RWPE2 (cell line): ENCODE results near the gene LRATD1.

Experiments
- ATAC-seq: fragments of 200-7000 bp; cut with Tn5 transposase; 3 replicates; pipeline ENCODE4 v1.9.1; 2021; ENCODE audit warnings: low read depth
- DNase-seq: peaks from one replicate; pipeline ENCODE4 v3.0.0-alpha.2; 2020; ENCODE audit warnings: low spot score
- H3K27ac ChIP-seq: fragments of 450-650 bp; 2 replicates; pipeline ENCODE4 v1.5.1; 2017; ENCODE audit warnings: mild to moderate bottlenecking; ENCODE audit not compliant: poor library complexity, severe bottlenecking
- H3K27me3 ChIP-seq: fragments of 250-450 bp; sonication (Bioruptor Pico); 2 replicates; pipeline ENCODE4 v1.5.1; 2021; ENCODE audit warnings: mild to moderate bottlenecking, moderate library complexity; ENCODE audit not compliant: insufficient read depth, poor library complexity, severe bottlenecking
- H3K36me3 ChIP-seq: fragments of 250-450 bp; sonication (Bioruptor Pico); 2 replicates; pipeline ENCODE4 v1.5.1; 2020; ENCODE audit warnings: low read depth, mild to moderate bottlenecking, moderate library complexity
- H3K4me1 ChIP-seq: fragments of 250-450 bp; sonication (Bioruptor Pico); 2 replicates; pipeline ENCODE4 v1.5.1; 2021; ENCODE audit warnings: mild to moderate bottlenecking, moderate library complexity; ENCODE audit not compliant: insufficient read depth, poor library complexity, severe bottlenecking
- H3K4me3 ChIP-seq: fragments of 250-450 bp; sonication (Bioruptor Pico); 2 replicates; pipeline ENCODE4 v1.5.1; 2021; ENCODE audit warnings: mild to moderate bottlenecking, moderate library complexity; ENCODE audit not compliant: severe bottlenecking
- H3K9me3 ChIP-seq: fragments of 250-450 bp; sonication (Bioruptor Pico); 2 replicates; pipeline ENCODE4 v1.5.1; 2021; ENCODE audit warnings: mild to moderate bottlenecking, moderate library complexity; ENCODE audit not compliant: severe bottlenecking
- TF ChIP-seq, protein P1 (sequence below): fragments of 450-650 bp; IDR thresholded peaks from one replicate; pipeline ENCODE4 v1.5.1; 2017; ENCODE audit warnings: mild to moderate bottlenecking, moderate library complexity; ENCODE audit not compliant: poor library complexity, severe bottlenecking

The LRATD1 gene

DNA sequence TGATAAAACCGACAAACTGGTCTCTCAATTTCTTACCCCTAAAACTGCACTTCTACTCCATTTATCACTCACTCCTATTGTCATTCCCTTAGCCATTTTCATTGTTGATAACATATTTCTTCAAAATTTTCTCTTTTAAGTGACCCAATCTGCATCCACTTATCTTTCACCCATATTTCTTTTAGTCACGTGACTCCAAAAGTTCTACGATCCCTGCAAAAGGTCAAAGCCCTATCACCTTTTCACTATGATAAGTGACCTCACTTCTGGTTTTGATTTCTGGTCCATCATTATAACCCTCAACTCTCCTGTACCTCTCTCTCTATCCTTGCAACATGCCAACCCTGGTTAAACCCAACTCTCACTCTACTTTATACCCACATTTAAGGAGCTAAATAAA, 49.1 kb downstream of the LRATD1 start:
- H3K4me1 ChIP-seq = no peaks in the 10 kb centered on the region
- H3K4me3 ChIP-seq = no peak overlapping the region
- DNase-seq (no peak), ATAC-seq (no peak)
- H3K36me3 ChIP-seq = no peaks in the 10 kb centered on the region
- H3K27me3 ChIP-seq = no peaks in the 10 kb centered on the region
- H3K27ac ChIP-seq = no peak overlapping the region
- H3K9me3 ChIP-seq = no peaks in the 10 kb centered on the region
- TF ChIP-seq, protein P1, sequence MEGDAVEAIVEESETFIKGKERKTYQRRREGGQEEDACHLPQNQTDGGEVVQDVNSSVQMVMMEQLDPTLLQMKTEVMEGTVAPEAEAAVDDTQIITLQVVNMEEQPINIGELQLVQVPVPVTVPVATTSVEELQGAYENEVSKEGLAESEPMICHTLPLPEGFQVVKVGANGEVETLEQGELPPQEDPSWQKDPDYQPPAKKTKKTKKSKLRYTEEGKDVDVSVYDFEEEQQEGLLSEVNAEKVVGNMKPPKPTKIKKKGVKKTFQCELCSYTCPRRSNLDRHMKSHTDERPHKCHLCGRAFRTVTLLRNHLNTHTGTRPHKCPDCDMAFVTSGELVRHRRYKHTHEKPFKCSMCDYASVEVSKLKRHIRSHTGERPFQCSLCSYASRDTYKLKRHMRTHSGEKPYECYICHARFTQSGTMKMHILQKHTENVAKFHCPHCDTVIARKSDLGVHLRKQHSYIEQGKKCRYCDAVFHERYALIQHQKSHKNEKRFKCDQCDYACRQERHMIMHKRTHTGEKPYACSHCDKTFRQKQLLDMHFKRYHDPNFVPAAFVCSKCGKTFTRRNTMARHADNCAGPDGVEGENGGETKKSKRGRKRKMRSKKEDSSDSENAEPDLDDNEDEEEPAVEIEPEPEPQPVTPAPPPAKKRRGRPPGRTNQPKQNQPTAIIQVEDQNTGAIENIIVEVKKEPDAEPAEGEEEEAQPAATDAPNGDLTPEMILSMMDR = no peak
